Measurements from ENCODE around the gene CACNA1G.

GRCh38 chr17:50518384-50519023 lies 42.0 kb upstream of the CACNA1G start:
- TF ChIP-seq EZH2phosphoT487 (IDR thresholded peaks at IDR 0.05; ENCODE audit: insufficient read depth, low read depth) (no peak), EZH2 (IDR thresholded peaks at IDR 0.05; ENCODE audit: insufficient read depth, poor library complexity, severe bottlenecking) (no peak)
